ENCODE measurements around the gene CDKAL1. TPM values are rescaled to one million over a fixed set of nuclear protein-coding genes. Genes with fewer than 3 reads are reported as not detected.

CDKAL1 gene
- total and polyA plus RNA-seq, 2 of the 13 experiments (the other 11 are each of a cell fraction or from before 2014, with no cell fraction given), result 9.5 to 27.7 TPM

DNA sequence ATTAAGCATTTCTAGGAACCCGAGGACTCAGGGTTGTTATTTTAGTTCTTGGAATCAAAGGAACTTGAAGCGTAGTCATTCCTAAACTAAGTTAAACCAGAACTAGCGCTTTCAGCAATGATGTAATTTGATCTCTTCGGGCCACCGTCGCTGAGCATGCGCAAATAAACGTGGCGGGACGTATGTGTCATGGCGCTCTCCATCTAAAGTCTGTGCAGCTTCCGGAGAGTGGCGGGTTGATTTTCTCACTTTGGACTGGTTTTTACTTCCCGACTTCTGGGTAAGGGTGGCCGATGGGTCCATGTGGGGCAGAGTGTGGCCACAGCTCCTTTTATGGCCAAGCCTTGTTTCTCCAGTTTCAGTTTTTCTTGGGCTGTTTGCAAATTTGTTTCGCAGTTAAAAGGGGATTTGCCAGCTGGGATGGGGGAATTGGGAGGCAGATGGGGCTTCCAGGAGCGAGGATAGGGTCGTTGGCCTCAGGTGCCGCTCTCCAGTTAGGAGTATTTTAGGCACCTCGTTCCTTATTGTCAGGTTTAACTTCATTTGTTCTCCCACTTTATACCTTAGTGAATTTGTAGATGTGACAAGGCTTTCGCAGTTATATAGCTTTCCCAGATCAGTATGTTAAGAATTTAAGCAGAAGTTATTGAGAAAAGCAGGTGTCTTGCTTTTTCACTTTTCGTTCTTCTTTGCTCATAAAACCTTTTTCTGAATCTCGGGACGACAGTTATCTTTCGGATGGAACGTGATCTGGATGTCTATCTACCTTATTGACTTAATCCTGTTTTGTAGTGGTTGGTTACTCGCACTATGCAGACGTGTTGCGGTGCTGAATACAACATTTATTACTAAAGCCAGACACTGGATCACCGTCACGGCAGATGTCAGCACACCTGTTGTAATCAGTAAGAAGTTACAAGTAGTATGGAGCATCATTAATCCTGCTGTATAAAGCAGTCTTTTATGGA lies at the start of gene CDKAL1 (continued):
- TF ChIP-seq KLF12 (CRISPR knock-in tag; IDR thresholded peaks at IDR 0.05; ENCODE audit: borderline replicate concordance), result 0 out of 2 replicates have a peak, but pooled peaks have one; percentile 45
- TF ChIP-seq, protein P1, sequence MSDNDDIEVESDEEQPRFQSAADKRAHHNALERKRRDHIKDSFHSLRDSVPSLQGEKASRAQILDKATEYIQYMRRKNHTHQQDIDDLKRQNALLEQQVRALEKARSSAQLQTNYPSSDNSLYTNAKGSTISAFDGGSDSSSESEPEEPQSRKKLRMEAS (IDR thresholded peaks at IDR 0.05), result peak; percentile 85
- TF ChIP-seq GATA4 (IDR thresholded peaks at IDR 0.05; ENCODE audit: borderline replicate concordance, low read depth), result peak; percentile 50; the same call in 1 of the 2 replicates
- TF ChIP-seq, protein P2, sequence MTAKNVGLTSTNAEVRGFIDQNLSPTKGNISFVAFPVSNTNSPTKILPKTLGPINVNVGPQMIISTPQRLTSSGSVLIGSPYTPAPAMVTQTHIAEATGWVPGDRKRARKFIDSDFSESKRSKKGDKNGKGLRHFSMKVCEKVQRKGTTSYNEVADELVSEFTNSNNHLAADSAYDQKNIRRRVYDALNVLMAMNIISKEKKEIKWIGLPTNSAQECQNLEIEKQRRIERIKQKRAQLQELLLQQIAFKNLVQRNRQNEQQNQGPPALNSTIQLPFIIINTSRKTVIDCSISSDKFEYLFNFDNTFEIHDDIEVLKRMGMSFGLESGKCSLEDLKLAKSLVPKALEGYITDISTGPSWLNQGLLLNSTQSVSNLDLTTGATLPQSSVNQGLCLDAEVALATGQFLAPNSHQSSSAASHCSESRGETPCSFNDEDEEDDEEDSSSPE (CRISPR knock-in tag; IDR thresholded peaks at IDR 0.05), result peak; percentile 97
- TF ChIP-seq ZNF230 (CRISPR knock-in tag; IDR thresholded peaks at IDR 0.05), result no peak
- peak; percentile 85; the same call in 1 of the 2 replicates for TF ChIP-seq ELF4 (CRISPR knock-in tag; IDR thresholded peaks at IDR 0.05; ENCODE audit: borderline replicate concordance)
- TF ChIP-seq IKZF1 (IDR thresholded peaks at IDR 0.05), result no peak
- TF ChIP-seq ZBTB34 (CRISPR knock-in tag; IDR thresholded peaks at IDR 0.05), result 0 out of 2 replicates have a peak, but pooled peaks have one; percentile 32
- TF ChIP-seq KDM5A (IDR thresholded peaks at IDR 0.05; ENCODE audit: borderline replicate concordance, low read length), result peak; percentile 99
- peak; percentile 89 for TF ChIP-seq HOXA5 (CRISPR knock-in tag; IDR thresholded peaks at IDR 0.05)
- TF ChIP-seq ATF1 (CRISPR knock-in tag; IDR thresholded peaks at IDR 0.05), result peak; percentile 83
- TF ChIP-seq HES4 (CRISPR knock-in tag; IDR thresholded peaks at IDR 0.05; ENCODE audit: borderline replicate concordance), result no peak
- 0 out of 2 replicates have a peak, but pooled peaks have one; percentile 19 for TF ChIP-seq ZNF143 (CRISPR knock-in tag; IDR thresholded peaks at IDR 0.05)
- TF ChIP-seq ZNF644 (CRISPR knock-in tag; IDR thresholded peaks at IDR 0.05; ENCODE audit: low read depth), result peak; percentile 79
